Testis (tissue), 3 donors: ENCODE measurements around the gene LZTFL1. TPM values are rescaled to one million over a fixed set of nuclear protein-coding genes. Genes with fewer than 3 reads are reported as not detected.

ENCODE experiments used
- DNase-seq: peaks from one replicate; pipeline ENCODE4 v3.0.0-alpha.2; 2019
- H3K27ac ChIP-seq, 2 donors: fragments of 200-600 bp; sonication (generic); one replicate each; pipeline ENCODE4 v1.5.1; 2019
- H3K27me3 ChIP-seq: fragments of 200-600 bp; sonication (generic); one replicate; pipeline ENCODE4 v1.5.1; 2019
- H3K36me3 ChIP-seq: fragments of 200-600 bp; sonication (generic); one replicate; pipeline ENCODE4 v1.5.1; 2017; ENCODE audit warnings: low read depth; ENCODE audit errors: missing control alignments
- H3K4me1 ChIP-seq: fragments of 200-600 bp; sonication (generic); one replicate; pipeline ENCODE4 v1.5.1; 2019
- H3K4me3 ChIP-seq, 2 donors: fragments of 200-600 bp; sonication (generic); one replicate each; pipeline ENCODE4 v1.5.1; 2017 to 2019
- H3K9me3 ChIP-seq: fragments of 200-600 bp; sonication (generic); one replicate; pipeline ENCODE4 v1.5.1; 2017
- POLR2A ChIP-seq: fragments of 450-650 bp; IDR thresholded peaks from one replicate; pipeline ENCODE4 v1.6.1; 2017; ENCODE audit warnings: antibody characterized with exemption, mild to moderate bottlenecking, moderate library complexity
- WGBS, 2 donors: methylation state at CpG; one replicate each; pipeline ENCODE4 v1.1.5; 2018; 5-methylcytosine and 5-hydroxymethylcytosine counted together
- intact Hi-C: fragments of 100-400 bp; cut with DNase I; formaldehyde crosslinking; loops from one replicate; pipeline ENCODE4 v1.15.1; 2023; ENCODE audit warnings: low total_unique reads
- polyA plus RNA-seq: library from polyadenylated mRNA; stranded (reverse); fragments of 350-450 nt; fragmentation: Illumina TruSeq; extraction: RNeasy Lipid Tissue Mini Kit (QIAGEN cat#74804); gene quantifications from one replicate; pipeline ENCODE4 v1.2.3, GENCODE V29; 2014; ENCODE audit warnings: low read depth, low replicate concordance; ENCODE audit not compliant: insufficient read depth
- total RNA-seq, 2 donors: library from RNA; depleted of rRNA; stranded (reverse); fragments of >200 nt; gene quantifications; one replicate each; pipeline ENCODE4 v1.2.3, GENCODE V29; 2016
- TF ChIP-seq, protein P1 (sequence below), 3 experiments: fragments of 450-650 bp in 2 of 3; fragments of 200-600 bp in 1 of 3; sonication (generic) in 1 of 3; IDR thresholded peaks; one replicate each; pipeline ENCODE4 v1.5.1; 2016 to 2019; ENCODE audit warnings: antibody characterized with exemption in 3 of 3, mild to moderate bottlenecking in 2 of 3, moderate library complexity in 1 of 3

Gene LZTFL1
- total and polyA plus RNA-seq, 3 donors from 2014 or later, result 55.6 to 156 (median 66.4) TPM

DNA sequence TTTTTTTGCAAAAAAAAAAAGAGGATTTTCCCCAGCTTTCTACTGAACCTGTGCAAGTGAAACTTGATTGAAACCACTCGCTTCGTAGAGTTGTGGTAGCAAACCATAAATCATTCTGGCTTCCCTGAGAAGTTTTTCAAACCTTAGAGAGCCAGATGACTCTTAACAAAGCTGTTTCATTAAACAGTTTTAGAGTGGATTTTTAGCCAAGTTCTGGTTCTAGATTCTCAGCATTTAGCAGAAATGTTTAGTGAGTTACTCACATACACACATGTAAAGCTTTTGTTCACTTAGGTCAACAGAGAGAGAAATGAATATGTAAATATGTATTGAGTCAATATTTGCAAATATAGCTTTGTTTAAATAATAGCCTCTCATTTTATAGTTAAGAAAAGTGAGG is 26.3 kb upstream of the LZTFL1 start:
- DNase-seq, result no peak
- 84 to 87% methylated on average over 2 of the region's 2 CpGs for WGBS, 2 donors
- no peaks in the 10 kb centered on the region for H3K27me3 ChIP-seq
- H3K4me1 ChIP-seq, result no peaks in the 10 kb centered on the region
- H3K36me3 ChIP-seq, result no peaks in the 10 kb centered on the region
- intact Hi-C loops, result no loop called here
- no peak overlapping the region for H3K4me3 ChIP-seq
- no peaks in the 10 kb centered on the region for H3K9me3 ChIP-seq
- no peak for TF ChIP-seq POLR2A
- TF ChIP-seq, protein P1, sequence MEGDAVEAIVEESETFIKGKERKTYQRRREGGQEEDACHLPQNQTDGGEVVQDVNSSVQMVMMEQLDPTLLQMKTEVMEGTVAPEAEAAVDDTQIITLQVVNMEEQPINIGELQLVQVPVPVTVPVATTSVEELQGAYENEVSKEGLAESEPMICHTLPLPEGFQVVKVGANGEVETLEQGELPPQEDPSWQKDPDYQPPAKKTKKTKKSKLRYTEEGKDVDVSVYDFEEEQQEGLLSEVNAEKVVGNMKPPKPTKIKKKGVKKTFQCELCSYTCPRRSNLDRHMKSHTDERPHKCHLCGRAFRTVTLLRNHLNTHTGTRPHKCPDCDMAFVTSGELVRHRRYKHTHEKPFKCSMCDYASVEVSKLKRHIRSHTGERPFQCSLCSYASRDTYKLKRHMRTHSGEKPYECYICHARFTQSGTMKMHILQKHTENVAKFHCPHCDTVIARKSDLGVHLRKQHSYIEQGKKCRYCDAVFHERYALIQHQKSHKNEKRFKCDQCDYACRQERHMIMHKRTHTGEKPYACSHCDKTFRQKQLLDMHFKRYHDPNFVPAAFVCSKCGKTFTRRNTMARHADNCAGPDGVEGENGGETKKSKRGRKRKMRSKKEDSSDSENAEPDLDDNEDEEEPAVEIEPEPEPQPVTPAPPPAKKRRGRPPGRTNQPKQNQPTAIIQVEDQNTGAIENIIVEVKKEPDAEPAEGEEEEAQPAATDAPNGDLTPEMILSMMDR (IDR thresholded peaks at IDR 0.05), result no peak
- no peak overlapping the region for H3K27ac ChIP-seq

DNA sequence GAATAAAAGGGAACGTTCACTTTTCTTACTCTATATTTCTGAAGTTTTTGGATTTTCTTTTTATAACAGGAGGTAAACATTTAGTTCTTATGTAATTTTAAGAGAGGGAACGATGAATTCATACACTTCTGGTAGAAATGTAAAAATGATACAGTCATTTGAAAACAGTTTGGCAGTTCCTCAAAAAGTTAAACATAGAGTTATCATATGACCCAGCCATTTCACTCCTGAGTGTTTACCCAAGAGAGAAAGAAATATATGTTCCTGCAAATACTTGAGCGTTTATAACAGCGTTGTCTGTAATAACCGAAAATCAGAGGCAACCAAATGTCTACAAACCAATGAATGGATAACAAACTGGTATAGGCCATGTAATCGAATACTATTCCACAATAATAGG is 23.6 kb upstream of the LZTFL1 start:
- WGBS, 2 donors, result 80 to 85% methylated on average over 6 of the region's 6 CpGs
- DNase-seq, result no peak
- no peak overlapping the region for H3K4me3 ChIP-seq
- H3K36me3 ChIP-seq, result no peaks in the 10 kb centered on the region
- no peaks in the 10 kb centered on the region for H3K27me3 ChIP-seq
- no peak overlapping the region for H3K27ac ChIP-seq
- H3K9me3 ChIP-seq, result no peaks in the 10 kb centered on the region
- intact Hi-C loops, result no loop called here
- TF ChIP-seq, protein P1 (IDR thresholded peaks at IDR 0.05), result no peak
- no peak for TF ChIP-seq POLR2A
- H3K4me1 ChIP-seq, result no peaks in the 10 kb centered on the region

DNA sequence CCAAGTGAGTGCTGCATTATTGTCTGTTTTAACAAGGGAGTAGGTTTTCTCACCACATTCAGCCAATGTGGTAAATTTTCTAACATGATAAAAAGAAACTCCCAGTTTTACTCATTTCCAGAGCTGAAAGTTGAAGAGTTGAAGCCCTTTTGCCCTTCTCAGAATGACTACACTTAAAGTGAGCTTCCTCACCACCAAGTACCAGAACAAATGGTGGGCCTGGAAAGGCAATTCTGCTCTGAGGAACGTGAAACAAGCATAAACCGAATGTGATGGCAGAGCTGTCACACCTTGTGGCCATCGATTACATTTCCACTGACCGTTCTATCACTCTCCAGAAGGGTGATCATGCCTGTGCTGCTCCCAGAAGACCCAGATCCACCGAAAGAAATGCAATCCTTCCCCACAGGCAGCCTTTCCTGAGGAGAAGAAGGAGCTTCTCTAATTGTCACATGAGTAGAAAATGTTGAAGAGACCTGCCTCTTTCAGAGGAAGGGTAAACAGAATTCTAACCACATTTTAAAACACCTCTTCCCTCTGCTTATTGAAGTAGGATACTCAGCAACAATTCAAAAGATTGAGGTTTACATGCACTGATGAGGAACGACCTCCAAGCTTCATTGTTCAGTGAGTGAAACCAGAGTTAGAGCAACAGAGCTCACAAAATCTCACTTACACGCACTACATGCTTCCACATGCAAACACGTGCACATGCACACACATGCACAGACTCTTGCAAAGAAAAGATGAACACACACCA is 23.0 kb upstream of the LZTFL1 start:
- no peak for DNase-seq
- H3K4me3 ChIP-seq, result no peak overlapping the region
- no peaks in the 10 kb centered on the region for H3K4me1 ChIP-seq
- H3K27me3 ChIP-seq, result no peaks in the 10 kb centered on the region
- intact Hi-C loops, result no loop called here
- no peaks in the 10 kb centered on the region for H3K36me3 ChIP-seq
- WGBS, 2 donors, result 70 to 78% methylated on average over 8 of the region's 8 CpGs
- no peaks in the 10 kb centered on the region for H3K9me3 ChIP-seq
- TF ChIP-seq, protein P1 (IDR thresholded peaks at IDR 0.05), result no peak
- no peak for TF ChIP-seq POLR2A
- no peak overlapping the region for H3K27ac ChIP-seq

DNA sequence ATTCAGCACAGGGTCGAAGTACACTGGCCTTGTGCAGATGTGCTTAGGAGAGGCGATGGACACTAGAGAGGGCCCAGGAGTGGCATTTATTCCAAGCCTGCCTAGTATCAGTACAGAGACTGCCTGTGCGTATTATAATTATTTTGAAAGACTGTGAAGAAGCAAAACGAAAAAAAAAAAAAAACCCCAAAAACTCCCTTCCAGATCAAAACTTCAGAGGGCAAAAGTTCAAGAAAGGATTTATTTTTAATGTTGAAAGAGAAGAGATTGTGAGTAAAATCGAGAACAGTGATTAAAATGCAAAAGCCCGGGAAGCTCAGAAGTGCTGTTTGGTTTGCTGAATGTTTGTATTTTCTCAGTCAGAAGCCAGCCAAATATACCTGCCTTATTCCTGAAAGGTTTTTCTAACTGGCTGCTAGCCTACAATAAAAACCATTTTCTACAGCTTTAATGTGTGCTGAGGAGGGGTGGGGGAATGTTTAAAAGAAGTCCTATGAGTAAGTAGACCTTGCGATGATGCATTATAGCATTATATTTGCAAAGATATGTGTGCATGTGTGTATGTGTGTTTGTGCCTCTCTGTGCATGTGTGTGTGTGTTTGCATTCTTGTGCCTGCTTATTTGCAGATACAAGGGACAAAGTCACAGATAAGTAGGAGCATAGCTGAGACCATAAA is 19.3 kb upstream of the LZTFL1 start:
- no peaks in the 10 kb centered on the region for H3K9me3 ChIP-seq
- 51 to 55% methylated on average over 7 of the region's 7 CpGs for WGBS, 2 donors
- intact Hi-C loops, result no loop called here
- no peaks in the 10 kb centered on the region for H3K36me3 ChIP-seq
- no peak overlapping the region for H3K27ac ChIP-seq
- no peaks in the 10 kb centered on the region for H3K4me1 ChIP-seq
- TF ChIP-seq POLR2A, result no peak
- TF ChIP-seq, protein P1 (IDR thresholded peaks at IDR 0.05), result no peak
- no peak for DNase-seq
- H3K4me3 ChIP-seq, result no peak overlapping the region
- H3K27me3 ChIP-seq, result no peaks in the 10 kb centered on the region
